ENCODE data around the gene ZNF587.

- no peak for TF ChIP-seq CTCF (IDR thresholded peaks at IDR 0.05)
- no peak for TF ChIP-seq POLR2A (IDR thresholded peaks at IDR 0.05)
Measured at GRCh38 chr19:57816652-57817051, 33.0 kb upstream of the ZNF587 start.

Data from esophagus squamous epithelium (tissue), 4 donors.